GM10248 (cell line): Measurements from ENCODE around the gene ZNF497.

Experiments
- CTCF ChIA-PET: fragments of 300-600 bp; sonication (Branson Sonifier 250); formaldehyde crosslinking; extraction: SDS; loops from one replicate; lab custom pipeline; 2021; ENCODE audit warnings: antibody characterized with exemption; lab: Yijun Ruan, JAX
- POLR2A ChIA-PET: fragments of 350-650 bp; sonication (Branson Sonifier 250); formaldehyde crosslinking; extraction: SDS; loops from one replicate; lab custom pipeline; 2020; ENCODE audit warnings: antibody characterized with exemption; lab: Yijun Ruan, JAX
- DNase-seq: peaks from one replicate; pipeline ENCODE4 v3.0.0; 2012; ENCODE audit errors: extremely low spot score
- CTCF ChIP-seq: IDR thresholded peaks from 2 replicates; pipeline ENCODE4 v1.5.1; 2012; ENCODE audit warnings: mild to moderate bottlenecking, low read depth; ENCODE audit errors: extremely low read depth, missing control alignments, control extremely low read depth

ZNF497 gene

GRCh38 chr19:58362272-58362994 is at the start of gene ZNF497:
Gene ZNF497, minus strand, starts transcription at chr19:58362751. Its CDS starts 5,116 bp downstream, at chr19:58357635.
- ChIA-PET CTCF (interaction anchor here (0.6 to 3.2 kb wide), 12 partner anchors 11 to 157 kb away, joined by 3 to 14 read pairs (median 4); partner anchors contain the start of genes ZBTB45, ZNF132 and ZSCAN22), POLR2A (interaction anchor here (0.6 to 1.0 kb wide), 6 partner anchors 11 to 1078 kb away, joined by 3 to 9 read pairs (median 4); partner anchors contain the start of genes ERVK3-1, RPS5 and ZNF552)
- peak; percentile 100 for DNase-seq
- no peak for TF ChIP-seq CTCF

GRCh38 chr19:58409010-58409790 is 46.6 kb upstream of the ZNF497 start:
- ChIA-PET POLR2A (interaction anchor here (0.6 to 1.0 kb wide), 2 partner anchors 17 to 32 kb away, joined by 3 to 4 read pairs; no protein-coding TSS in a partner anchor), CTCF (interaction anchor here (0.8 to 1.4 kb wide), 3 partner anchors 12 to 172 kb away, joined by 3 to 4 read pairs (median 3); no protein-coding TSS in a partner anchor)
- no peak for DNase-seq

DNA sequence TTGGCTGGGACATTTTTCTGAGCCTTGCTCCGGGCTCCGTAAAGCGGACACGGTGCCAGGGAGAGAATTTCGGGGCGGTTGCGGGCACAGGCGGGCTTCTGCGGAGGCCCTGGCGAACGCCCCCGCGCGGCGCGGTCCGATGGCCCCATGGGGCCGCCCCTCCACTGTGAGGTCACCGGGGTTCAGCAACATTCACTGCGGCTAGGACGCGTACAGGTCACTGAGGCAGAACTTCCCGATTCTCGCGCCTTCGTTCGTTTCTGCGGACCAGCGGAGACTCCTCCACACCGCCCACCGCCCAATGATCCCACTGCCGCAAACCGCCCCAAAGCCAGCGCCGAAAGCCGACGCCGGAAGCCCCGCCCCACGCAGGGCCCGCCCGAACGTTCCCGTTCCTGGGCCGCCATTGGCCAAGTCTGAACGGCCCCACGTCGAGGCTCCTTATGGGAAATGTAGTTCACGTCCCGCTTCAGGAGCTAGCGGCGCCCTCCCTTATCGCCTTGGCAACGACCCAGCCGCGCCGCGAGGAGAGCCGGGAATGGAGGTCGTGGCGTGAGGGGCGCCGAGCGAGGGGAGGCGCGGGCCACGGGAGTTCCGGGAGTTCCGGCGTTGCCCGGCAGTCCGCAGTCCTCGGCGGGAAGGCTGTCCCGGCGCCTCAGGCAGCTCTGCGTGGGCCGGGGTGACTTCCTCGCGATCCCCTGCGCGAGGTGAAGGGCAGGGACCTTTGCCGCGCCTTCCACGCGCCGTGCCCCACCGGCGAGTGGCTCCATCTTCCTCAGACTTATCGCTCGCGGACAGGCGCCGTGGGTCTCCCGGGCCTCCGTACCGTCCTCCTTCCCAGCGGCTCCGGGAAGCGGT is 45.8 kb upstream of the ZNF497 start, which contains the start of gene ZNF584:
TSS of gene ZNF584 (plus strand) at position 498 of the 858 bp plus-strand sequence. CDS start 499 bp downstream, outside the sequence.
- ChIA-PET CTCF (interaction anchor here (0.8 to 1.4 kb wide), 3 partner anchors 12 to 173 kb away, joined by 3 to 4 read pairs (median 3); no protein-coding TSS in a partner anchor), POLR2A (interaction anchor here (0.6 to 1.0 kb wide), 2 partner anchors 16 to 31 kb away, joined by 3 to 4 read pairs; no protein-coding TSS in a partner anchor)
- DNase-seq = peak; percentile 97
- TF ChIP-seq CTCF = peak; percentile 5

More at GRCh38 chr19:58409010-58409790, 46.6 kb upstream of the ZNF497 start:
- TF ChIP-seq CTCF = peak; percentile 1

GRCh38 chr19:58407658-58408151 is 45.2 kb upstream of the ZNF497 start:
- CTCF ChIA-PET = interaction anchor here (0.6 kb wide), 1 partner anchor 78 kb away, joined by 3 read pairs; no protein-coding TSS in a partner anchor
- DNase-seq = no peak

More at GRCh38 chr19:58407658-58408151, 45.2 kb upstream of the ZNF497 start:
- POLR2A ChIA-PET = interaction anchor here (1.0 kb wide), 1 partner anchor 15 kb away, joined by 3 read pairs; no protein-coding TSS in a partner anchor
- TF ChIP-seq CTCF = no peak
